CD4-positive, alpha-beta T cell (primary cell): Measurements from ENCODE around the gene SULF2. TPM values are rescaled to one million over a fixed set of nuclear protein-coding genes. Genes with fewer than 3 reads are reported as not detected.

Source experiments
- ATAC-seq: fragments of 200-7000 bp; cut with Tn5 transposase; one replicate; pipeline ENCODE4 v1.10.0; 2022; ENCODE audit warnings: mild to moderate bottlenecking; ENCODE audit not compliant: poor library complexity
- CTCF ChIA-PET: fragments of 350-600 bp; sonication (Branson Sonifier 250); formaldehyde crosslinking; loops from one replicate; lab custom pipeline; 2021; ENCODE audit warnings: antibody characterized with exemption, inconsistent platforms; lab: Charles Lee
- POLR2A ChIA-PET: fragments of 350-600 bp; sonication (Branson Sonifier 250); formaldehyde crosslinking; loops from one replicate; lab custom pipeline; 2021; ENCODE audit warnings: antibody characterized with exemption, inconsistent platforms; lab: Charles Lee
- DNase-seq, 14 experiments: peaks; one replicate each; pipeline ENCODE4 v3.0.0-alpha.2; 2013 to 2020; ENCODE audit warnings: mixed read lengths in 2 of 14
- H3K27ac ChIP-seq, 2 donors: one replicate each; pipeline versions ENCODE4 v1.5.1 to v1.7.0; 2013; ENCODE audit warnings: low read length in 2 of 2, low read depth in 1 of 2, mild to moderate bottlenecking in 1 of 2
- H3K27me3 ChIP-seq, 2 experiments: 1 replicate in 1 of 2; 2 replicates in 1 of 2; pipeline versions ENCODE4 v1.6.1 to v1.7.0; 2013; ENCODE audit warnings: low read length in 2 of 2, control low read depth in 1 of 2, mild to moderate bottlenecking in 1 of 2, moderate library complexity in 1 of 2; ENCODE audit not compliant: insufficient read depth in 2 of 2, control insufficient read depth in 1 of 2
- H3K36me3 ChIP-seq: one replicate; pipeline ENCODE4 v1.6.1; 2013; ENCODE audit warnings: low read length, control low read depth; ENCODE audit not compliant: insufficient read depth
- H3K4me1 ChIP-seq: one replicate; pipeline ENCODE4 v1.6.1; 2013; ENCODE audit warnings: low read length, control low read depth; ENCODE audit not compliant: insufficient read depth
- H3K4me3 ChIP-seq: one replicate; pipeline ENCODE4 v1.5.1; 2013; ENCODE audit warnings: mild to moderate bottlenecking, low read length, moderate library complexity
- H3K9me3 ChIP-seq, 2 experiments: 1 replicate in 1 of 2; 2 replicates in 1 of 2; pipeline versions ENCODE4 v1.6.1 to v1.7.0; 2013; ENCODE audit warnings: low read length in 2 of 2, mild to moderate bottlenecking in 2 of 2, control low read depth in 1 of 2, moderate library complexity in 1 of 2; ENCODE audit not compliant: control insufficient read depth in 1 of 2, insufficient read depth in 1 of 2
- H3K27ac Mint-ChIP-seq: one replicate; pipeline ENCODE4 v1.8.0; 2020; ENCODE audit warnings: mixed read lengths
- H3K27me3 Mint-ChIP-seq: one replicate; pipeline ENCODE4 v1.8.0; 2021; ENCODE audit warnings: mixed read lengths
- H3K36me3 Mint-ChIP-seq: one replicate; pipeline ENCODE4 v1.8.0; 2021; ENCODE audit warnings: low read depth, mixed read lengths
- H3K4me1 Mint-ChIP-seq: one replicate; pipeline ENCODE4 v1.8.0; 2021; ENCODE audit warnings: low read depth, mixed read lengths
- H3K4me3 Mint-ChIP-seq: one replicate; pipeline ENCODE4 v1.8.0; 2020; ENCODE audit warnings: mild to moderate bottlenecking, mixed read lengths
- H3K9me3 Mint-ChIP-seq: one replicate; pipeline ENCODE4 v1.8.0; 2020; ENCODE audit warnings: mixed read lengths
- intact Hi-C, 2 experiments: fragments of 100-400 bp; cut with DNase I in 1 of 2; cut with micrococcal nuclease in 1 of 2; formaldehyde crosslinking; loops; one replicate each; pipeline versions ENCODE4 v1.15.1 to v1.9.0; 2023 to 2025; cut with DNase I, micrococcal nuclease
- total RNA-seq, 174 experiments: library from RNA in 2 of 174; stranded (reverse) in 2 of 174; gene quantifications; one replicate each; pipeline ENCODE4 v1.2.3 and lab custom pipeline; 2021 to 2026
- TF ChIP-seq, protein P1 (sequence below): fragments of 200-600 bp; IDR thresholded peaks from one replicate; pipeline ENCODE4 v1.8.0; 2022; ENCODE audit warnings: antibody characterized with exemption, mild to moderate bottlenecking

Gene SULF2
- total RNA-seq, 2 experiments from 2014 or later = 1.5 to 2.8 TPM

DNA sequence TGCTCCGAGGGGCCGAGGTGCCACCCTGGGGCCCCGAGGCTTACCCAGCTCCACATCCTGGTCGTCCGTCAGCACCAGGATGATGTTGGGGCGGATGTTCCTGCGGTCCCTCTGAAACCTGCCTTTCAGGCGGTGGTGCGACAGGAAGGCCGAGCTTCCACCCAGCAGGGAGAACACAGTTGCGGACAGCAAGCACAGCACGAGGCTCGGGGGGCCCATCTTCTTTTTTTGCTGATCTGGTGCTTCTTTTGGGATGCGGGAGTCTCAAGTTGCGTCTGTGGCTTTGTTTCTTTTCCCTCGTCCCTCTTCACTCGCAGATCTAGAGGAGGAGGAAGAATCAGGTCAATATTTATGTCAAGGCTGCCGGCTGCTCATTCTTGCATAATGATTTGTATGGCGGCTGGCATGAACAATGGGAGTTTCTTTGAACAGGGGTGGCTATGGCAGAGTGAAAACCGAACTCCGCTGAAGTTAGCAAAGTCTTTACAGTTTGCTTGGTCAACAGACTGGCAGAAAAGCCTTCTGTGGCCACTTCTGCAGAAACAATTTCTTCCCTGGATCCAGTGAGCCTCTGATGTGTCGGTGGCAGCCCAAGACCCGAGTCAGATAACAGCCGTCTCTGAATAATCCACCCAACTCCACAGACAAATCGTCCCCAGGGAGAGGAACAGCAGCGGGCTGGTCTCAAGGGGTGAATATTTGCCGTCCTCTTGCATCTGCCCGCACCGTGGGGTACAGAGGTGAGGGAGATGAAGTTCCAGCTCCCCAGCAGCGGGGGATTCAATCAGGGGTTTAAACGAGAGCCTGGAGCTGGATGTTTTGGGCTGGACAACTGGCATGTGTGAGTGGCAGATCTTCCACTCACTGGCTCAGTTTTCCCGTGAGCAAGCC, 27.9 kb downstream of the SULF2 start:
- intact Hi-C loops = no loop called here
- H3K36me3 Mint-ChIP-seq = no peaks in the 10 kb centered on the region
- Histone ChIP-seq H3K36me3 (no peaks in the 10 kb centered on the region), H3K9me3 (no peaks in the 10 kb centered on the region), H3K27me3 (peaks cover 0 to 2% of the 10 kb centered on the region in 2 experiments), H3K4me3 (no peak overlapping the region), H3K27ac (no peak overlapping the region), H3K4me1 (no peaks in the 10 kb centered on the region)
- H3K4me1 Mint-ChIP-seq = no peaks in the 10 kb centered on the region
- TF ChIP-seq, protein P1, sequence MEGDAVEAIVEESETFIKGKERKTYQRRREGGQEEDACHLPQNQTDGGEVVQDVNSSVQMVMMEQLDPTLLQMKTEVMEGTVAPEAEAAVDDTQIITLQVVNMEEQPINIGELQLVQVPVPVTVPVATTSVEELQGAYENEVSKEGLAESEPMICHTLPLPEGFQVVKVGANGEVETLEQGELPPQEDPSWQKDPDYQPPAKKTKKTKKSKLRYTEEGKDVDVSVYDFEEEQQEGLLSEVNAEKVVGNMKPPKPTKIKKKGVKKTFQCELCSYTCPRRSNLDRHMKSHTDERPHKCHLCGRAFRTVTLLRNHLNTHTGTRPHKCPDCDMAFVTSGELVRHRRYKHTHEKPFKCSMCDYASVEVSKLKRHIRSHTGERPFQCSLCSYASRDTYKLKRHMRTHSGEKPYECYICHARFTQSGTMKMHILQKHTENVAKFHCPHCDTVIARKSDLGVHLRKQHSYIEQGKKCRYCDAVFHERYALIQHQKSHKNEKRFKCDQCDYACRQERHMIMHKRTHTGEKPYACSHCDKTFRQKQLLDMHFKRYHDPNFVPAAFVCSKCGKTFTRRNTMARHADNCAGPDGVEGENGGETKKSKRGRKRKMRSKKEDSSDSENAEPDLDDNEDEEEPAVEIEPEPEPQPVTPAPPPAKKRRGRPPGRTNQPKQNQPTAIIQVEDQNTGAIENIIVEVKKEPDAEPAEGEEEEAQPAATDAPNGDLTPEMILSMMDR = no peak
- ATAC-seq (no peak), DNase-seq (no peak)
- POLR2A ChIA-PET = no interaction called here
- H3K27me3 Mint-ChIP-seq = peaks cover 30% of the 10 kb centered on the region
- CTCF ChIA-PET = no interaction called here
- no peaks in the 10 kb centered on the region for H3K9me3 Mint-ChIP-seq
- H3K27ac Mint-ChIP-seq = no peak overlapping the region
- H3K4me3 Mint-ChIP-seq = no peak overlapping the region

GRCh38 chr20:47754946-47755652, 30.2 kb downstream of the SULF2 start:
- intact Hi-C loops = no loop called here
- Mint-ChIP-seq H3K27me3 (peaks cover 11% of the 10 kb centered on the region), H3K4me1 (no peaks in the 10 kb centered on the region), H3K36me3 (no peaks in the 10 kb centered on the region), H3K9me3 (no peaks in the 10 kb centered on the region), H3K4me3 (no peak overlapping the region), H3K27ac (no peak overlapping the region)
- Histone ChIP-seq H3K36me3 (no peaks in the 10 kb centered on the region), H3K4me1 (no peaks in the 10 kb centered on the region), H3K9me3 (no peaks in the 10 kb centered on the region), H3K27me3 (no peaks in the 10 kb centered on the region), H3K4me3 (no peak overlapping the region), H3K27ac (no peak overlapping the region)
- DNase-seq (no peak), ATAC-seq (no peak)
- TF ChIP-seq, protein P1 = no peak
- POLR2A ChIA-PET = no interaction called here
- CTCF ChIA-PET = no interaction called here

- Histone ChIP-seq H3K27ac (no peak overlapping the region), H3K9me3 (no peaks in the 10 kb centered on the region), H3K36me3 (no peaks in the 10 kb centered on the region), H3K4me1 (peaks cover under 1% of the 10 kb centered on the region), H3K27me3 (no peaks in the 10 kb centered on the region), H3K4me3 (no peak overlapping the region)
- no peak overlapping the region for H3K4me3 Mint-ChIP-seq
- ChIA-PET CTCF (no interaction called here), POLR2A (no interaction called here)
- TF ChIP-seq, protein P1 = no peak
- intact Hi-C loops = no loop called here
- H3K4me1 Mint-ChIP-seq = peaks cover under 1% of the 10 kb centered on the region
- DNase-seq = no peak
- no peaks in the 10 kb centered on the region for H3K9me3 Mint-ChIP-seq
- H3K27ac Mint-ChIP-seq = no peak overlapping the region
- ATAC-seq = no peak
- no peaks in the 10 kb centered on the region for H3K36me3 Mint-ChIP-seq
- H3K27me3 Mint-ChIP-seq = peaks cover 10% of the 10 kb centered on the region
These were observed 30.9 kb downstream of the SULF2 start for GRCh38 chr20:47754388-47754715.
